ENCODE results near the gene ETV3.

Gene ETV3

GRCh38 chr1:157147906-157148700, 9.9 kb upstream of the ETV3 start:
- Histone ChIP-seq H3K36me3 (ENCODE audit: control insufficient read depth in 4 of 4, insufficient read depth in 4 of 4, low read length in 3 of 4) (no peaks in the 10 kb centered on the region), H3K9me3 (ENCODE audit: control extremely low read depth in 1 of 5, control insufficient read depth in 4 of 5, insufficient read depth in 2 of 5, low read depth in 1 of 5, low read length in 4 of 5) (no peaks in the 10 kb centered on the region), H3K4me1 (ENCODE audit: control extremely low read depth in 1 of 4, control insufficient read depth in 4 of 4, insufficient read depth in 4 of 4, low read length in 3 of 4) (peaks cover 0 to 16% (median 2%) of the 10 kb centered on the region in 4 experiments), H3K27ac (ENCODE audit: insufficient read depth in 1 of 2, low read depth in 1 of 2, low read length in 2 of 2, poor library complexity in 1 of 2, severe bottlenecking in 2 of 2) (no peak overlapping the region), H3K4me3 (ENCODE audit: control insufficient read depth in 1 of 7, extremely low read depth in 1 of 7, insufficient read depth in 4 of 7, low read depth in 2 of 7, low read length in 6 of 7) (no peak overlapping the region), H3K27me3 (replicated peaks in 2 of 5; ENCODE audit: control insufficient read depth in 4 of 5, insufficient read depth in 5 of 5, low read length in 4 of 5) (no peaks in the 10 kb centered on the region)
- CTCF ChIA-PET: interaction anchor here (0.6 to 2.3 kb wide), 8 partner anchors 9 to 178 kb away, joined by 3 to 11 read pairs (median 5); no protein-coding TSS in a partner anchor
- POLR2A ChIA-PET: interaction anchor here (2.6 kb wide), 1 partner anchor 10 kb away, joined by 12 read pairs; the partner anchor contains the start of gene ETV3
- DNase-seq: peak in 2 of 3 donors; percentile 57 to 69
- 68% methylated on average over 6 of the region's 10 CpGs for WGBS (ENCODE audit: insufficient coverage)

GRCh38 chr1:157147037-157147436, 8.8 kb upstream of the ETV3 start:
- Histone ChIP-seq H3K4me1 (ENCODE audit: control extremely low read depth in 1 of 4, control insufficient read depth in 4 of 4, insufficient read depth in 4 of 4, low read length in 3 of 4) (peaks cover 0 to 15% (median 2%) of the 10 kb centered on the region in 4 experiments), H3K27me3 (replicated peaks in 2 of 5; ENCODE audit: control insufficient read depth in 4 of 5, insufficient read depth in 5 of 5, low read length in 4 of 5) (no peaks in the 10 kb centered on the region), H3K4me3 (ENCODE audit: control insufficient read depth in 1 of 7, extremely low read depth in 1 of 7, insufficient read depth in 4 of 7, low read depth in 2 of 7, low read length in 6 of 7) (no peak overlapping the region), H3K36me3 (ENCODE audit: control insufficient read depth in 4 of 4, insufficient read depth in 4 of 4, low read length in 3 of 4) (no peaks in the 10 kb centered on the region), H3K9me3 (ENCODE audit: control extremely low read depth in 1 of 5, control insufficient read depth in 4 of 5, insufficient read depth in 2 of 5, low read depth in 1 of 5, low read length in 4 of 5) (no peaks in the 10 kb centered on the region), H3K27ac (ENCODE audit: insufficient read depth in 1 of 2, low read depth in 1 of 2, low read length in 2 of 2, poor library complexity in 1 of 2, severe bottlenecking in 2 of 2) (no peak overlapping the region)
- WGBS (ENCODE audit: insufficient coverage): 100% methylated on average over 1 of the region's 1 CpG
- CTCF ChIA-PET: interaction anchor here (1.0 to 2.3 kb wide), 5 partner anchors 8 to 57 kb away, joined by 3 to 11 read pairs (median 4); no protein-coding TSS in a partner anchor
- POLR2A ChIA-PET: interaction anchor here (2.6 kb wide), 1 partner anchor 9 kb away, joined by 12 read pairs; the partner anchor contains the start of gene ETV3
- no peak for DNase-seq

GRCh38 chr1:157146244-157146643, 8.0 kb upstream of the ETV3 start:
- Histone ChIP-seq H3K9me3 (ENCODE audit: control extremely low read depth in 1 of 5, control insufficient read depth in 4 of 5, insufficient read depth in 2 of 5, low read depth in 1 of 5, low read length in 4 of 5) (no peaks in the 10 kb centered on the region), H3K4me1 (ENCODE audit: control extremely low read depth in 1 of 4, control insufficient read depth in 4 of 4, insufficient read depth in 4 of 4, low read length in 3 of 4) (peaks cover 0 to 9% (median 2%) of the 10 kb centered on the region in 4 experiments), H3K27ac (ENCODE audit: insufficient read depth in 1 of 2, low read depth in 1 of 2, low read length in 2 of 2, poor library complexity in 1 of 2, severe bottlenecking in 2 of 2) (no peak overlapping the region), H3K27me3 (replicated peaks in 2 of 5; ENCODE audit: control insufficient read depth in 4 of 5, insufficient read depth in 5 of 5, low read length in 4 of 5) (no peaks in the 10 kb centered on the region), H3K4me3 (ENCODE audit: control insufficient read depth in 1 of 7, extremely low read depth in 1 of 7, insufficient read depth in 4 of 7, low read depth in 2 of 7, low read length in 6 of 7) (no peak overlapping the region), H3K36me3 (ENCODE audit: control insufficient read depth in 4 of 4, insufficient read depth in 4 of 4, low read length in 3 of 4) (no peaks in the 10 kb centered on the region)
- no peak for DNase-seq
- POLR2A ChIA-PET: no interaction called here
- 100% methylated on average over 3 of the region's 3 CpGs for WGBS (ENCODE audit: insufficient coverage)
- CTCF ChIA-PET: interaction anchor here (1.0 to 2.3 kb wide), 3 partner anchors 9 to 58 kb away, joined by 3 to 8 read pairs (median 4); no protein-coding TSS in a partner anchor

- H3K4me3 ChIP-seq (ENCODE audit: control insufficient read depth in 1 of 7, extremely low read depth in 1 of 7, insufficient read depth in 4 of 7, low read depth in 2 of 7, low read length in 6 of 7): no peak overlapping the region
- H3K36me3 ChIP-seq (ENCODE audit: control insufficient read depth in 4 of 4, insufficient read depth in 4 of 4, low read length in 3 of 4): no peaks in the 10 kb centered on the region
- no peak overlapping the region for H3K27ac ChIP-seq (ENCODE audit: insufficient read depth in 1 of 2, low read depth in 1 of 2, low read length in 2 of 2, poor library complexity in 1 of 2, severe bottlenecking in 2 of 2)
- POLR2A ChIA-PET: no interaction called here
- no peaks in the 10 kb centered on the region for H3K27me3 ChIP-seq (replicated peaks in 2 of 5; ENCODE audit: control insufficient read depth in 4 of 5, insufficient read depth in 5 of 5, low read length in 4 of 5)
- H3K4me1 ChIP-seq (ENCODE audit: control extremely low read depth in 1 of 4, control insufficient read depth in 4 of 4, insufficient read depth in 4 of 4, low read length in 3 of 4): peaks cover 0 to 9% (median 2%) of the 10 kb centered on the region in 4 experiments
- CTCF ChIA-PET: no interaction called here
- H3K9me3 ChIP-seq (ENCODE audit: control extremely low read depth in 1 of 5, control insufficient read depth in 4 of 5, insufficient read depth in 2 of 5, low read depth in 1 of 5, low read length in 4 of 5): no peaks in the 10 kb centered on the region
- WGBS (ENCODE audit: insufficient coverage): no CpG with 5 or more reads among the region's 1 CpG
- DNase-seq: no peak
Observed at GRCh38 chr1:157145076-157145475, 6.9 kb upstream of the ETV3 start.

- no peaks in the 10 kb centered on the region for H3K9me3 ChIP-seq (ENCODE audit: control extremely low read depth in 1 of 5, control insufficient read depth in 4 of 5, insufficient read depth in 2 of 5, low read depth in 1 of 5, low read length in 4 of 5)
- WGBS (ENCODE audit: insufficient coverage): 88% methylated on average over 1 of the region's 1 CpG
- CTCF ChIA-PET: interaction anchor here (15.6 kb wide), 1 partner anchor 9 kb away, joined by 180 read pairs; no protein-coding TSS in a partner anchor
- H3K4me3 ChIP-seq (ENCODE audit: control insufficient read depth in 1 of 7, extremely low read depth in 1 of 7, insufficient read depth in 4 of 7, low read depth in 2 of 7, low read length in 6 of 7): no peak overlapping the region
- DNase-seq: no peak
- no peaks in the 10 kb centered on the region for H3K36me3 ChIP-seq (ENCODE audit: control insufficient read depth in 4 of 4, insufficient read depth in 4 of 4, low read length in 3 of 4)
- H3K27me3 ChIP-seq (replicated peaks in 2 of 5; ENCODE audit: control insufficient read depth in 4 of 5, insufficient read depth in 5 of 5, low read length in 4 of 5): no peaks in the 10 kb centered on the region
- peaks cover 0 to 9% (median 2%) of the 10 kb centered on the region in 4 experiments for H3K4me1 ChIP-seq (ENCODE audit: control extremely low read depth in 1 of 4, control insufficient read depth in 4 of 4, insufficient read depth in 4 of 4, low read length in 3 of 4)
- POLR2A ChIA-PET: no interaction called here
- H3K27ac ChIP-seq (ENCODE audit: insufficient read depth in 1 of 2, low read depth in 1 of 2, low read length in 2 of 2, poor library complexity in 1 of 2, severe bottlenecking in 2 of 2): no peak overlapping the region
Observed at GRCh38 chr1:157144509-157144908, 6.3 kb upstream of the ETV3 start.

GRCh38 chr1:157142765-157143423, 4.7 kb upstream of the ETV3 start:
- no peaks in the 10 kb centered on the region for H3K36me3 ChIP-seq (ENCODE audit: control insufficient read depth in 4 of 4, insufficient read depth in 4 of 4, low read length in 3 of 4)
- no peaks in the 10 kb centered on the region for H3K27me3 ChIP-seq (replicated peaks in 2 of 5; ENCODE audit: control insufficient read depth in 4 of 5, insufficient read depth in 5 of 5, low read length in 4 of 5)
- no peak for DNase-seq
- no peak overlapping the region for H3K4me3 ChIP-seq (ENCODE audit: control insufficient read depth in 1 of 7, extremely low read depth in 1 of 7, insufficient read depth in 4 of 7, low read depth in 2 of 7, low read length in 6 of 7)
- WGBS (ENCODE audit: insufficient coverage): 100% methylated on average over 2 of the region's 3 CpGs
- H3K9me3 ChIP-seq (ENCODE audit: control extremely low read depth in 1 of 5, control insufficient read depth in 4 of 5, insufficient read depth in 2 of 5, low read depth in 1 of 5, low read length in 4 of 5): no peaks in the 10 kb centered on the region
- no peak overlapping the region for H3K27ac ChIP-seq (ENCODE audit: insufficient read depth in 1 of 2, low read depth in 1 of 2, low read length in 2 of 2, poor library complexity in 1 of 2, severe bottlenecking in 2 of 2)
- H3K4me1 ChIP-seq (ENCODE audit: control extremely low read depth in 1 of 4, control insufficient read depth in 4 of 4, insufficient read depth in 4 of 4, low read length in 3 of 4): peaks cover 7 to 14% (median 8%) of the 10 kb centered on the region in 4 experiments
- ChIA-PET POLR2A (no interaction called here), CTCF (interaction anchor here (2.0 to 15.6 kb wide), 2 partner anchors 11 to 53 kb away, joined by 11 to 180 read pairs; no protein-coding TSS in a partner anchor)

Measured in common myeloid progenitor, CD34-positive (primary cell).